ENCODE measurements around the gene ALKAL2.

ALKAL2 gene

DNA sequence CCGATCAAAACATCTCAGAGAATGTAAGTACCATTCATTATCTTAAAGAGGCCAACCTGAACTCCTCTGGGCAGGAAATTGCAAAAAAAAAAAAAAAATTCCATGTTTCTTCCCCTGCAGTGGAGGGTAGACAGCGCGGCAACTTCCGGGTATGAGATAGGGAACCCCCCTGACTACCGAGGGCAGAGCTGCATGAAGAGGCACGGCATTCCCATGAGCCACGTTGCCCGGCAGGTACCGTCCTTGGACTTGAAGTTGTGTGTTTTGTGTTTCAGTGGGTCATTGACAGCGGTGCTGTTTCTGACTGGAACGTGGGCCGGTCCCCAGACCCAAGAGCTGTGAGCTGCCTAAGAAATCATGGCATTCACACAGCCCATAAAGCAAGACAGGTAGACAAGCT, 16.0 kb downstream of the ALKAL2 start:
- in situ Hi-C loops (cut with MboI; ENCODE audit: low sequenced_read_pairs), result no loop called here
- peaks cover 18% of the 10 kb centered on the region for H3K4me1 ChIP-seq
- H3K27me3 ChIP-seq (ENCODE audit: low read depth), result no peaks in the 10 kb centered on the region
- no peak for DNase-seq (ENCODE audit: low spot score in 2 of 2)
- H3K9me3 ChIP-seq, result no peaks in the 10 kb centered on the region
- H3K4me3 ChIP-seq, result no peak overlapping the region
- peaks cover 38% of the 10 kb centered on the region for H3K36me3 ChIP-seq (replicated peaks)

DNA sequence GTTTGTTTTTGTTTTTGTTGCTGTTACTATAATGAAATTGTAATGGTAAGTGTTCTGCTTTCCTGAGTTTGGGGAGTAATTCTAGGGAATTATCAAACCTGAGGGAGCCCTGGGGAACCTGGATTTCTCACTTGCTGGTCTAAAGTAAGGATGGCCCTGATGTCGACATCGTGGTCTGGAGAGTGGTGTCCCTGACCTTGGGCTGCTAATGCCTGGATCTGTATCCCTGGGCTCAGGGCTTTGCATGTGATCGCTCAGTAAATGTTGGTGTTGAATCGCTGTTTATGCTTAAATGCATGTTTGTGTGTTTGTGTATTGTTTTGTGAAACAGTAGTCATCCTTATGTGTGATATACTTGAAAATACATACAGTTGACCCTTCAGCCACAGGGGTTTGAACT, 17.0 kb downstream of the ALKAL2 start:
- H3K27me3 ChIP-seq (ENCODE audit: low read depth), result no peaks in the 10 kb centered on the region
- in situ Hi-C loops (cut with MboI; ENCODE audit: low sequenced_read_pairs), result no loop called here
- no peak for DNase-seq (ENCODE audit: low spot score in 2 of 2)
- H3K9me3 ChIP-seq, result no peaks in the 10 kb centered on the region
- peaks cover 29% of the 10 kb centered on the region for H3K36me3 ChIP-seq (replicated peaks)
- no peak overlapping the region for H3K4me3 ChIP-seq
- peaks cover 28% of the 10 kb centered on the region for H3K4me1 ChIP-seq

DNA sequence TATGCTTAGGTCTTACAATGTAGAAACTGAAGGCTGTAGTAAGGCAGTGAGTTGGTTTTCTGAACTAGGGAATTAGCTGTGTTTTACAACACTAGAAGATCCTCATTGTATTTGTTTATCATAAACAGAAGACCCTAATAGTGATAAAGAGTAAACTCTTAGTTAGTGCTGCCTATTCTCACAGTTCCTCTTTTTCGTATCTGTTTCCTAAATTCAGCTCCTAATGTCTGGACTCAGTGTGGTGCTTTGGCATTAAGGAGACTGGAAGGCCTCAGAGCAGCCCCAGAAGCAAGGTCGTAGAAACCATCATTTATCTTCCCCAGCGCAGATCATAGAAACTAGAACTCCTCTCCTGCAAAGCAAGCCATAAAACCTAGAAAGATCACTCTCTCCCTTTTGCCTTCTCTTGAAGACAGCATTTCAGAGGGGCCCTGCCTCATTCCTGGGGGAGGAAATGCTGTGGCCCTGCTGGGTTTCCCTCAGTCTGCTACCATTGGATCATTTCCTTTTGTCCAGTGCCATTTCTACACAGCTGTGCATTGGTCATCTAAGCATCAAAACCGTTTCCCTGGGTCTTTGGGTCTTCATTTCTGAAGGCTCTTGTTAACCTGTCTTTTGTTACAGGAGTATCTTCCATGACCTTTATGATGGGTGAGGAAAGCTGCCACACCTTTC, 18.4 kb downstream of the ALKAL2 start:
- DNase-seq (ENCODE audit: low spot score in 2 of 2), result no peak
- Histone ChIP-seq H3K4me3 (no peak overlapping the region), H3K4me1 (peaks cover 29% of the 10 kb centered on the region), H3K9me3 (no peaks in the 10 kb centered on the region), H3K27me3 (ENCODE audit: low read depth) (no peaks in the 10 kb centered on the region), H3K36me3 (replicated peaks) (peaks cover 23% of the 10 kb centered on the region)
- in situ Hi-C loops (cut with MboI; ENCODE audit: low sequenced_read_pairs), result no loop called here

DNA sequence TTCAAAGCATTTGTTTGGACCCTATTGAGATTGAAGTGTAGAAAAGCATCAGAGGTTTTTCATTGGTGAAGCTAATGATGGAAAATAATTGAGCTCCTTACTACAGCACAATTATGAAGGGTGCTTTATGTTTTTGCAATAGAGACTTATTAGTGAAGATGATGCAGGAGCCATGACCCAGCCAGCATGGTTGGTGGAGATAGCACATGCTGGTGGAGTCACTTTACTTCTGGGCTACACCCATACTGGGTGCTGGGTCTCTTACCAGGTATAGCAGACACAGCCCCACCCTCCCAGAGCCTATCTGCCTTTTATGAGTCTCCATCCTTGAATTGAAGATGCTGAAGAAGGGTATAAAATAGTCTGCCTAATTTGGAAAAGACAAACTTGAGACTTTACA, 19.6 kb downstream of the ALKAL2 start:
- in situ Hi-C loops (cut with MboI; ENCODE audit: low sequenced_read_pairs), result no loop called here
- peaks cover 29% of the 10 kb centered on the region for H3K4me1 ChIP-seq
- no peak overlapping the region for H3K4me3 ChIP-seq
- peaks cover 12% of the 10 kb centered on the region for H3K36me3 ChIP-seq (replicated peaks)
- no peak for DNase-seq (ENCODE audit: low spot score in 2 of 2)
- no peaks in the 10 kb centered on the region for H3K27me3 ChIP-seq (ENCODE audit: low read depth)
- H3K9me3 ChIP-seq, result no peaks in the 10 kb centered on the region

DNA sequence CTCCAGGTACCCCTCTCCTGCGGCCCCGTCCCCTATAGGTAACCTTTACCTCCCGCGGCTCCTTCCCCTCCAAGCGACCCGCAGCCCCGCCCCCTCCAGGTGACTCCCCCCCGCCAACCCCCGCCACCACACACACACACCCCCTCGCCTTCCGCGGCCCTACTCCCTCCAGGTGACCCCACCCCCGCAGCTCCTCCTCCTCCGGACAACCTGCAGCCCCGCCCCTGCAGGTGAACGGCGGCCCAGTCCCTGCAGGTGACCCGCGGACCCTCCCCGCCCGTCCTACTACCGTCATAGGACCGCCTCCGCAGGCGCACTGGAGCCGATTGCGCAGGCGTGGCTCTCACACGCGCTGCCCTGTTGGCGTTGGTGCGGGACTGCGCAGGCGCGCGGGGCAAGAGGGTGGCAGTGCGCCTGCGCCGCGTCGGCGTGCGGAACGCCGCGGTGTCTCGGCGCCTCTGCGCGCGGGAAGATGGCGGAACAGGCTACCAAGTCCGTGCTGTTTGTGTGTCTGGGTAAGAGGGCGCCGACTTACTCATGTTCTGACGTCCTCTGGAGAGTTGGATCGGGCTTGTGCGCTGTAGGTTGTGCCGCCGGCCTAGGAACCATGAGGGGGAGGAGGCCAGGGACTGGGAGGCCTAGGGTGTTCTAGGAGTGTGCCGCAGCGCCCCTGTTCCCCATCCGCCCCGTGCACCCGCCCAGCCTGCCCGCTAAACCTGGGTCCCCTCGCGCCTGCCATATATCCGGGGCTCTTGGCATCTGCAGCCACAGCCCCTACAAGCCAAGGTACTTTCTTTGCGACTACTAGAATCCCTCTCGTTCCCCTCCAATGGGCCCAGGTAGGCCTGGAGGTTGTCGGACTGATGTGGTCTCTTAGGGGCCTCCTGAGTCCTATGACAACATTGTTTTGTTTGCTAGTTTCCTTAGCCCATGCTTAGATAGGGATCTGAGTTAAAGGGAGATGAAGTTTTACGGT, 23.1 kb downstream of the ALKAL2 start, which contains the start of gene ACP1:
Gene ACP1, plus strand, starts transcription at position 455 of the 976 bp plus-strand sequence. Its CDS starts 18 bp downstream, at position 473.
- Histone ChIP-seq H3K27me3 (ENCODE audit: low read depth) (no peaks in the 10 kb centered on the region), H3K4me1 (peaks cover 26% of the 10 kb centered on the region), H3K36me3 (replicated peaks) (no peaks in the 10 kb centered on the region), H3K4me3 (peak within 1 kb of the TSS; percentile 85), H3K9me3 (no peaks in the 10 kb centered on the region)
- DNase-seq (ENCODE audit: low spot score in 2 of 2), result peak; percentile 90 to 93
- in situ Hi-C loops (cut with MboI; ENCODE audit: low sequenced_read_pairs), result no loop called here

DNA sequence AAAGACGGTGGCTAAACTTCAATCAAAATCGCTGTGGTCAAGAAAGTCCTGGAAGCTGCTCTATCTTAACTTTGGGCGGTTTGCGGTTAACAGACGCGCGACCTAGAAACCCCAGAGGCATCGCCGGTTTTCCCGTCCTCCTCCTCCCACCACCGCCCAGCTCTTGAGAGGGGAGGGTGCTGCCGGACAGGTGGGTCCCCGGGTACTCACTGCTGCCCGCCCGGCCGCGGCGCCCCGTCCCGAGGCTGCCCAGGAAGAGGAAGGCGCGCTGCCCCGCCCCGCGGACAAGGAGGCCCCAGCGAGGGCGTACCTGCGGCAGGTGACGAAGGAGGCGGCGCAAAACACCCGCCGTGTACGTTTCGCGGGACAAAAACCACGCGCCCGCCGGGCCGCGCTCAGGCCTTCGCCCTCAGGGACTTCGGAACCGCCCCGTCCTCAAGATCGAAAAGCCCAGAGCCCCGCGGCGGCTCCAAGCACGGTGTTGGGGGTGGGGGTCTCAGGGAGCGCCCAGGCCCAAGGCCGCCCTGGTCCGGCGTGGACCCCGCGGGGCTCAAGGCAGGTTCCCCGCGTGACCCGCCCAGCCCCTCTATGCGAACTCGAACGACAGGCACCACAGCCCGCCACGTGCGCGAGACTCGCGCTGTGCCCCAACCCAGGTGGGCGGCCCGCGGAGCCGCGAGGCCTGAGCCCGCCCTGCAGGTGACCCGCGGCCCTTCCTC, 24.0 kb downstream of the ALKAL2 start, which contains the start of gene SH3YL1:
Gene SH3YL1, minus strand, starts transcription at position 259 of the 719 bp plus-strand sequence. Its CDS starts 48 bp downstream, at position 211.
- Histone ChIP-seq H3K27me3 (ENCODE audit: low read depth) (no peaks in the 10 kb centered on the region), H3K4me3 (peak within 1 kb of the TSS; percentile 85), H3K9me3 (peaks cover 2% of the 10 kb centered on the region; the same call in 1 of the 2 replicates), H3K36me3 (replicated peaks) (no peaks in the 10 kb centered on the region), H3K4me1 (peaks cover 26% of the 10 kb centered on the region)
- no peak for DNase-seq (ENCODE audit: low spot score in 2 of 2)
- in situ Hi-C loops (cut with MboI; ENCODE audit: low sequenced_read_pairs), result no loop called here

DNA sequence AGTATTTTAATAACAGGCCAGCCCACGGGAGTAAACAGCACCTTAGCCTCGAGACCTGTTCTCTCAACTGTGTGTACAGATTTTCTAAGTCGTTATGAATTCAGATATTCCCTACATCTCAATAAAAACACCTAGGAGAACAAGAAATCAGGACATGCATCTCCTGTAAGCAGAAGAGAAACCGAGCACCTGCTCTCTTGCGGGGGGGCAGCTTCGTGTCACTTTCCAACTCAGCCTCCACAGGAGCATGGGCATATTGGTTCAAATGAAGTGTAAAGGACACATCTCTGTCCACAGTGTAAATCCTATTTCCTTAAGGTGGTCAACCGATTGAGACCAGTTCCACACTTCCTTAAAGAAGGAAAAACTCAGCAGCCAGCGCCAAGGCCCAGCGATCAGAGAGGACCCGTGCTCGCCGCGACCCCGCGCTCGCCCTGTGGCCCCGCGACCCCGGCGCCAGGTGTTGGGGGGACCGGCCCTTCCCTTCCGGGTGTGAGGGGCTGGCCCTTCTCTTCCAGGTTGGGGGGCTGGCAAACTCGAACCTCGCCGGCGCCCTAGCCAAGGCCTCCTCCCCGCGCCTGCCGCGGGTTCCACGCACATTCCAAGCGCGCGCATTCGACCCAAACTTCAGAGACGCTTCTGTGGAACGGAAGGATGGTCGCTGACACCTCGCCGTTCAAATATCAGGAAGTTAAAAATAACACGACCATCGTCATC, 24.7 kb downstream of the ALKAL2 start:
- no peak for DNase-seq (ENCODE audit: low spot score in 2 of 2)
- no peaks in the 10 kb centered on the region for H3K36me3 ChIP-seq (replicated peaks)
- peaks cover 23% of the 10 kb centered on the region for H3K4me1 ChIP-seq
- peaks cover 2% of the 10 kb centered on the region; the same call in 1 of the 2 replicates for H3K9me3 ChIP-seq
- in situ Hi-C loops (cut with MboI; ENCODE audit: low sequenced_read_pairs), result no loop called here
- H3K4me3 ChIP-seq, result no peak overlapping the region
- no peaks in the 10 kb centered on the region for H3K27me3 ChIP-seq (ENCODE audit: low read depth)

DNA sequence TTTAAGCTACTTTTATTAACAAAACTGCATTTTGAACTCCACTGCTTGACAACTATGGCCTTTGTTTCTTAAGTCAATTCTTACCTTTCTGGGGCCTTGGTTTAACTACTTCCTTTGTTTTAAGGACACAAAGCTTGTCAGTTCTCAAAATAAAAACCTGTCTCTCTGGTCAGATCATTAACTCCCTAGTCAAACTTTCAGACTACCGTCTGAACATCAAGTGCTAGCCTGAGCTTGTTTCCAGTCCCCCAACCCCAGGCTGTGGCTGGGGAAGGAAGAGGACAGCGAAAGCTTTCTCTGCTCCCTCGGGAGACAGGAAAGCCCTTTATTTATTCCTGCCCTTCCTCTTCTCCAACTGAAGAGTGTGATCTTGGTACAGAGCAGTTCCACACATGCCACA, 25.8 kb downstream of the ALKAL2 start:
- Histone ChIP-seq H3K4me3 (no peak overlapping the region), H3K9me3 (peaks cover 7% of the 10 kb centered on the region; the same call in 1 of the 2 replicates), H3K4me1 (peaks cover 12% of the 10 kb centered on the region), H3K36me3 (replicated peaks) (no peaks in the 10 kb centered on the region), H3K27me3 (ENCODE audit: low read depth) (no peaks in the 10 kb centered on the region)
- no peak for DNase-seq (ENCODE audit: low spot score in 2 of 2)
- in situ Hi-C loops (cut with MboI; ENCODE audit: low sequenced_read_pairs), result no loop called here

DNA sequence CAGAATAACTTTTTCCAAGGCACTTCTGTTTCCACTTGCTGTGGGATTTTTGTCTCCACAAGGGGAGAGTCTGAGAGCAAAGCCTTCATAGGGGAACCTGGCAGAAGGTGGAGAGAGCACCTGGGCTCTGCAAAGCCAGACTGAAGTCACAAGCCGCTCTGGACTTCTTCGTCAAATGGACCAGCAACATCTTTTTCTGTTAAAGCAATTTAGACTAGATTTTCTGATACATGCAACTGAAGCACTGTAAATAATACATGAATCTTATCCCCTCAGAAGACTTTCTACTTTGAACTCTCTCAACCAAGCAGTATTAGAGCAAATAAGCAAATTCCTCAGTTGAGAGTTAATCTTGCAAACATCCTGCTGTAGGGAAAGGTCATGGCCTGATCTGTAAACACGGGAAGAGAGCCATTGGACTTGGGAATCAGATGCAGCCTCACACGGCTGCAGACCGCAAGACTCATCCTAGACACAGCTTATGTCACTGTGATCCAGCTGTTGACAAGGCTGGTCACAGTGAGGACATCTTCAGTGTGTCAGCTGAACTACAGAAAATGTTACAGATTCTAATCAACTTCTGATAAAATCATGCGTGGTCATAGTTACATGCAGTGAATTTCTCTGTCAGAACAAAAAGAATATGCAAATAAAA, 27.3 kb downstream of the ALKAL2 start:
- no peak for DNase-seq (ENCODE audit: low spot score in 2 of 2)
- H3K9me3 ChIP-seq, result peaks cover 7% of the 10 kb centered on the region; the same call in 1 of the 2 replicates
- in situ Hi-C loops (cut with MboI; ENCODE audit: low sequenced_read_pairs), result no loop called here
- no peaks in the 10 kb centered on the region for H3K27me3 ChIP-seq (ENCODE audit: low read depth)
- no peaks in the 10 kb centered on the region; the same call in 1 of the 2 replicates for H3K4me1 ChIP-seq
- no peak overlapping the region for H3K4me3 ChIP-seq
- H3K36me3 ChIP-seq (replicated peaks), result no peaks in the 10 kb centered on the region

DNA sequence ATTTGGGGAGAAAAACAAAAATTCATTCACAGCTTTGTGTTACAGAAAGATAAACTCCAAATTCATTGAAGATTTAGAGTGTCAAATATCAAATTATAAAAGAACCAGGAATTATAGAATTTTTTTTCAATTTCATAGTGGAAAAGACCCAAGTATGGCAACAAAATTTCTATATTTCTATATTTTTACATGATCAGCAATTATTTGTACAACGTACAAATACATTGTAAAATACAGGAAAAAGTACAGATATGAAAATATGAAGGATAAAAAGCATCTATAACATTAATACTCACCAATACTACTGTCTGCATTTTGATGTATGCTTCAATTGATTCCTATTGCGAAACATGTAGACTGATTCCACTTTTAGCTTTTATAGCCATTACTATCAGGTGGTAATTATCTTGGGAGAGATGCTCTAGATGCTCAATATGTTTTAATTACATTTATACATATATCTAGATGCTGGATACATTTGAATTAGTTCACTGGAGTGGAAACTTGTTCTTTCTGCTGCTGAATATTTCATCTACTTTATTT, 28.0 kb downstream of the ALKAL2 start:
- H3K4me1 ChIP-seq, result no peaks in the 10 kb centered on the region; the same call in 1 of the 2 replicates
- H3K4me3 ChIP-seq, result no peak overlapping the region
- H3K27me3 ChIP-seq (ENCODE audit: low read depth), result no peaks in the 10 kb centered on the region
- no peak for DNase-seq (ENCODE audit: low spot score in 2 of 2)
- peaks cover 7% of the 10 kb centered on the region; the same call in 1 of the 2 replicates for H3K9me3 ChIP-seq
- in situ Hi-C loops (cut with MboI; ENCODE audit: low sequenced_read_pairs), result no loop called here
- H3K36me3 ChIP-seq (replicated peaks), result no peaks in the 10 kb centered on the region

DNA sequence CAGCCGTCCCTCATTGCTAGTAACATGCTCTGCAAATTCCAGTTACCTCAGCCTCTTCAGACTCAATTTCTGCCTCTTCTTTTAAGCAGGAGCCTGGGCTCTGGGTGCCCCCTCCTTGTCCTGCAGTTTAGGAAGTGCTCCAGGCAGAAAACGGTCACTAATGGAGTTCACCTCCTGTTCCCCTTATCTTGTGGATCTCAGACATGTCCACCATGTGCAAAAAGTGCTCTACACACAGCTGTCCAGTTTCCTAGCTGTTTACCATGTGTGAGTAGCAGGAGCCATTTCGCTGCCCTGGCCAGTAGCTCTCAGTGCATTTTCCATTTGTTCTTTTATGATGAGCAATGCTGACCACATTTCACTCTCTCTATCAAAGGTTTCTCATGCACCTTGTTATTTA, 29.0 kb downstream of the ALKAL2 start:
- H3K36me3 ChIP-seq (replicated peaks), result no peaks in the 10 kb centered on the region
- no peak for DNase-seq (ENCODE audit: low spot score in 2 of 2)
- peaks cover 7% of the 10 kb centered on the region; the same call in 1 of the 2 replicates for H3K9me3 ChIP-seq
- H3K27me3 ChIP-seq (ENCODE audit: low read depth), result no peaks in the 10 kb centered on the region
- H3K4me1 ChIP-seq, result no peaks in the 10 kb centered on the region; the same call in 1 of the 2 replicates
- in situ Hi-C loops (cut with MboI; ENCODE audit: low sequenced_read_pairs), result no loop called here
- no peak overlapping the region for H3K4me3 ChIP-seq

DNA sequence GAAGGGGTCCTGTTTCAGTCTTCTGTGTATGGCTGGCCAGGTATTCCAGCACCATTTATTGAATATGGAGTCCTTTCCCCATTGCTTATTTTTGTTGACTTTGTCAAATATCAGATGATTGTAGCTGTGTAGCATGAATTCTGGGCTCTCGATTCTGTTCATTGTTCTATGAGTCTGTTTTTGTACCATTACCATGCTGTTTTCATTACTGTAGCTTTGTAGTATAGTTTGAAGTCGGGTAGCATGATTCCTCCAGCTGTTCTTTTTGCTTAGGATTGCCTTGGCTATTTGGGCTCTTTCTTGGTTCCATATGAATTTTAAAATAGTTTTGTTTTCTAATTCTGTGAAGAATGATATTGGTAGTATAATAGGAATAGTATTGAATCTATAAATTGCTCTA, 30.0 kb downstream of the ALKAL2 start:
- Histone ChIP-seq H3K9me3 (peaks cover 7% of the 10 kb centered on the region; the same call in 1 of the 2 replicates), H3K4me3 (no peak overlapping the region), H3K36me3 (replicated peaks) (no peaks in the 10 kb centered on the region), H3K4me1 (no peaks in the 10 kb centered on the region), H3K27me3 (ENCODE audit: low read depth) (no peaks in the 10 kb centered on the region)
- in situ Hi-C loops (cut with MboI; ENCODE audit: low sequenced_read_pairs), result no loop called here
- no peak for DNase-seq (ENCODE audit: low spot score in 2 of 2)

Data from HAP-1 (cell line).